NCI-H524 (cell line): ENCODE measurements around the gene DUS3L.

Experiments
- DNase-seq, 2 experiments: peaks; one replicate each; lab custom pipeline; 2025; lab: John Stamatoyannopoulos, UW

The DUS3L gene

DNA sequence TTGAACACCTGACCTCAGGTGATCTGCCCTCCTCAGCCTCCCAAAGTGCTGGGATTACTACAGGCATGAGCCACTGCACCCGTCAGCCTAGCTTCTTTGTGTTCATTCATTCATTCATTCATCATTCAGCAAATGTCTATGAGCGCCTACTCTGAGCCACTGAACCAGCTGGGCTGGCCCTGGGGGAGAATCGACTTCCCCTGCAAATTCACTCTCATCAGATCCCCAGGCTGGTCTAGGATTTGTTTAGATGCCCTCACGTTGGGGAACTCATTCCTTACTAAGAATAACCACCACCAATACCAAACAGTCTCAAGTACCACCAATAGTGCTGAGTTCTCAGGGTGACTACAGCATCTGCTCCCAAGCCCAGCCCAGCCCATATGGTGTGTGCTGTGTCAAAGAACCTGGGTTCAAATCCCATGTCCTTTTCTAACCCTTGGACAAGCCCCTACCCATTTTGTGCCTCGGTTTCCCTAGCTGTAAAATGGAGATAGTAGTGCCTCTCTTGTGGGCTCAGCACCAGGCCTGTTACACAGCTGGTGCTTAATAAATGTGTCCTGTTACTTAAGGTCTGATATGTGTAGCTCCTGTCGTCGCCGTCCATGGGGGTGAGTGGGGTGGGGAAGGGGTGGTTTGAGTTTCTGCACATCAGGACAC lies 30.7 kb upstream of the DUS3L start:
- DNase-seq: no peak

GRCh38 chr19:5820785-5821184 lies 29.8 kb upstream of the DUS3L start:
- DNase-seq: no peak

DNA sequence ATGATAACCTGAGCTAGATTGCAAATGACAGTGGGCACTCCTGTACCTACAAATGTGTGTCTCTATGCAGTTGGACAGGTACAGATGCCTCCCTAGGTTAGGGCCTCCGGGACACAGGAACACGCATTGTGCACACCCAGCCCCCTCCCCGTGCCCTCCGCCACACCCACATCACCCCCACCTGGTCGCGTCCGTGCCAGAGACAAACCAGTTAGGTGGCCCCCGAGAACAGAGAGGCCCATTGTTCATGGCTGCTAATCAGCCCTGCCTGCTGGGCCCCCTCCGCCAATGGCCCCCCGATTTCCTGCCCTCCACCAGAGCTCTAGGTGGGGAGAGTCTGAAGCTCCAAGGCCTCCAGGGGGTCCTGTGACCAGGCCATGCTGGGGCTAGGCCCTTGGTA lies 27.6 kb upstream of the DUS3L start:
- DNase-seq: no peak

GRCh38 chr19:5817218-5817617 lies 26.3 kb upstream of the DUS3L start:
- DNase-seq: no peak

GRCh38 chr19:5814852-5815246 lies 23.9 kb upstream of the DUS3L start:
- DNase-seq: peak in 1 of 2 experiments; percentile 37

GRCh38 chr19:5814123-5814851 lies 23.3 kb upstream of the DUS3L start:
- no peak for DNase-seq

- DNase-seq: no peak
These were observed 20.2 kb upstream of the DUS3L start for GRCh38 chr19:5811117-5811516.

DNA sequence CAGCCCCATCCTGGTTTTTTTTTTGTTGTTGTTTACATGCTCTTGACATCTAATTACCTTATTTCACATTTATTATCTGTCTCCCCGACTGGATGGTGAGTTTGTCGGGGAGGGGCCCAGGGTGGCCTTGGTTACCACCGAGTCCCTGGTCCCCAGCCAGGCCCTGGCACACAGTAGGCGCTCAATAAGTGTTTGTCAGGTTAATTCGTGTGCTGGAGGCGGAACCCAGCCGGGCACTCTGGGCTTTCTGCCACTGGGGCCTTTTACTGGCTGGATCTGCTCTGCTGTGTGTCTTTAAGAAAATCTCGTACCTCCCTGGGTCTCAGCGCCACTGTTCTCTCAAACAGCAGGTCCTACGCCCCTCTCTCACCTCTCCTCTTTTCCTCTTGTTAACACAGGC lies 18.5 kb upstream of the DUS3L start:
- no peak for DNase-seq

GRCh38 chr19:5809053-5809452 lies 18.1 kb upstream of the DUS3L start:
- DNase-seq: no peak

DNA sequence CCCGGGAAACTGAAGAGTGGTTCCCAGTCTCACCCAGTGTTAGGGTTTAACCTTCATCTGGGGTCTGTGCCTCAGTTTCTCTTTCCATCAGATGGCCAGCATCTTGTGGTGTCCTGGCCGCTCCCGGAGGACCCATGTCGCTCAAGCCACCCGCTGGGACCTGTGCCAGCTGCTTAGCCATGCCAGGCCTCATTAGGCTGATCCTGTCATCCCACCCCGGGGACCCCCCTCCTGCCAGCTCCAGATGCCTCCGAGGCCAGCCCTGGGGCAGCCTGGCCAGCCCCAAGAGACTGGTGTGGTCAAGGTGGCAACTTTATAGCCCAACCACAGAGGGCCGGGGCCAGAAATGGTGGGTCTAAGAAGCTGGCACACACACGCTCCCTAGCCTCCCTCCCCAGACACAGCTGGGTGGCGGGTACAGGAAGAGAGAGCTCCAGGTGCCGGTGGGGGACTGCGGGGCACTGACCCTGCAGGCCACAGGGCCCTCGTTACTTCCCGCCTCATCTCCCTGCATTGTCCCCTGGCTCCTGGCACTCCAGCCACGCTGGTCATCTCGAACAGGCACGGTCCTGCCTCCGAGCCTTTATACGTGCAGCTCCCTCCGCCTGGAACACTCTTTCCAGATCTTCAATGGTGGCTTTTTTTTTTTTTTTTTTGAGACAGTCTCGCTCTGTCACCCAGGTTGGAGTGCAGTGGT lies 17.3 kb upstream of the DUS3L start:
- no peak for DNase-seq

DNA sequence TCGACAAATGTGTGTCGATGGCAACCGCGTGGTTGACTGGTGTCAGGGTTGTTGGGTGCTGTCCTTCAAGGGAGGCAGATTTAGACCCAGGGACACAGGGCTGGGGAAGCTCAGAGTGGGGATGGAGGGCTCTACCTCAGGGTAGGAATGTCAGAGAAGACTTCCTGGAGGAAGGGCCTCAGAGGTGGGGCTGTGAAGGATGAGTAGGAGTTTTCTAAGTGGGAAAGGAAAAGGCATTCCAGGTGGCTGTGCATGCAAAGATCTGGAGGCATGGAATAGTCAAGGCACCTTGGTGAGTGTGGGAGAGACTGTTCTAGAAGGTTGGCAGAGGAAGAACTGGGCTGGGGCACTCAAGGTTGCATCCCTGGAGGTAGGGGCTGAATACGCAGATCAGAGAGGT lies 15.9 kb upstream of the DUS3L start:
- DNase-seq: no peak

GRCh38 chr19:5806133-5806489 lies 15.1 kb upstream of the DUS3L start:
- no peak for DNase-seq

- DNase-seq: peak; percentile 56 to 84
These were observed 14.6 kb upstream of the DUS3L start for GRCh38 chr19:5805462-5806132.

GRCh38 chr19:5804516-5805461 lies 13.8 kb upstream of the DUS3L start, which contains the start of gene NRTN:
TSS of gene NRTN (plus strand) at chr19:5805067. CDS start at chr19:5824166, 19,099 bp downstream.
- DNase-seq: peak in 1 of 2 experiments; percentile 59

GRCh38 chr19:5803752-5804515 lies 13.0 kb upstream of the DUS3L start:
- DNase-seq: peak; percentile 89 to 92

GRCh38 chr19:5803441-5803751 lies 12.4 kb upstream of the DUS3L start:
- DNase-seq: peak in 1 of 2 experiments; percentile 55

DNA sequence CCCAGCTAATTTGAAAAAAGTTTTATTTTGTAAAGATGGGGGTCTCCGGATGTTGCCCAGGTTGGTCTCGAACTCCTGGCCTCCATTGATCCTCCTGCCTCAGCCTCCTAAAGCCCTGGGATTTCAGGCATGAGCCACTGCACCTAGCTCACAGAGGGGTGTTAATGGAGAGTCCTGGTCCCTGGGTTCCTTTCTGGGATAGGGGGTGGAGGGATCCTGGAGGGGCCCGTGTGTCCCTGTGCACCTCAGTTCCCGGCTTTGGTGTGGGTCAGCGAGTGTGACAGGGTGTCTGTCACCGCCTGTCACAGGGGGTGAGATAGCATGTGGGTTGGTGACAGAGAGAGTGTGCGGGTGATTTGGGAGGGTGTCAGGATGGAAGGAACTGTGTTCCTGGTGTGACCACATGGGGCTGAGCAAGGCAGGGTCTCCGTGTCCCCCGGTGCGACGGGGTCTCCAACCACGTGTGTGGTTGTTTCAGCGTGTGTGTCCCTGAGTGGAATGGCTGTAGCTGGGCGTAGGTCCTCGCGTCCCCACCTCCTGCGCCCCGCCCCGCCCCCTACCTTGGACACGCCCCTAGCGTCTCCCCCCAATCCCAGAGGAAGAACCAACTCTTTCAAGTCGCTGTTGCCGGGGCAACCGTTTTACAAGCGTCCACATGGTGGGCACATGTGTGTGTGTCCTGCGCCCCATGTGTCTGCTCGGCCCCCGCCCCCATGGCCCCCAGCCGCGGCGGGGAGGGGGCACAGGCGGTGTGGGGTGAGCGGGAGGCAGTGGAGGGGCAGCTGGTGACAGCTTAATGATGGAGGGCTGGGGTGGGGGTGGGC lies 11.0 kb upstream of the DUS3L start:
- DNase-seq: peak; percentile 94 to 96

DNA sequence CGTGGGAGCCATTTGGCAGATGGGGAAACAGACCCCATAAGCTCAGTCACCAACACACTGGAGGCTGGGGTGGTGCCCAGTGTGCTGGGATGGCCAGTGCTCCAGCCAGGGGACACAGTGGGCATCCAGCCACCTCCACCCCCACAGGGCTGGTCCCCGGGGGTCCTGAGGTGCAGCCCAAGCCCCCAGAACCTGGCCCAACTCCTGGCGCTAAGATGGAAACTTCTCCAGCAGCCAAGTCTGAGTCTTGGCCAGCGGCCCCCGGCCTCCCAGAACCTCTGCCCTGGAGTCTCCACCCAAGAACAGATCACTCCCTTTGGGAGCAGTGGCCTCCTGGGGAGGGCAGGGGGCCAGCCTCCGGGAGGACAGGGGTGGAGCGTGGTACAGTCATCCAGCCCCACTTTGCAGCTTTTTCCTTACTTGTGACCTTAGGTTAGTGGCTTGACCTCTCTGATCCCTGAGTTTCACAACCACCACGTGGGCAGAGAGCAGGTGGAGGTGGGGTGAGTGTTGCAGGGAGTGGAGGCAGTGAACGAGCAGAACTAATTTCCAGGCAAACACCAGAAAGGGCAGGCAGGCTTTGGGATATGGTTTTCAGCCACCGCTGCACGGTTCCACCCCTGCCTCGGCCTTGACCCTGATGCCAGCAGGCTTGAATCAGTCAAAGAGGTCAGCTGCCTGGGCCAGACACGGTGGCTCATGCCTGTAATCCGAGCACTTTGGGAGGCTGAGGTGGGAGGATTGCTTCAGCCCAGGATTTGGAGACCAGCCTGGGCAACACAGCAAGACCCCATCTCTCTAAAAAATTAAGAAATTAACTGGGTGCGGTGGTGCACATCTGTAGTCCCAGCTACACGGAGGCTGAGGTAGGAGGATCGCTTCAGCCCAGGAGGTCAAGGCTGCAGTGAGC lies 9.7 kb upstream of the DUS3L start:
- DNase-seq: no peak
